PC-3 (cell line): Measurements from ENCODE around the gene RBFOX2.

Source experiments
- CTCF ChIP-seq: fragments of 300-600 bp; sonication (generic); conservative IDR thresholded peaks from 2 replicates; pipeline ENCODE4 v1.5.1; 2017; ENCODE audit warnings: antibody characterized with exemption, low read depth, mild to moderate bottlenecking, low read length
- EZH2 ChIP-seq: fragments of 300-600 bp; sonication (generic); IDR thresholded peaks from one replicate; pipeline ENCODE4 v1.6.1; 2017; ENCODE audit warnings: antibody characterized with exemption, mild to moderate bottlenecking, low read length; ENCODE audit not compliant: unreplicated experiment

- TF ChIP-seq CTCF (no peak), EZH2 (no peak)
Measured at GRCh38 chr22:35996596-35996995, 32.0 kb downstream of the RBFOX2 start.
